AG08396 (cell line): ENCODE data around the gene ABCF1.
"Not testable (repeated sequence)": the region's sequence is repeated elsewhere in the genome, so short reads cannot be mapped to it uniquely, and the experiment has no call there.

Experiments
- DNase-seq: peaks from one replicate; pipeline ENCODE4 v3.0.0; 2012; ENCODE audit warnings: low spot score, mixed read lengths

ABCF1 gene

GRCh38 chr6:30571075-30571761 lies at the start of gene ABCF1:
ABCF1 (plus strand) TSS chr6:30571442; CDS start chr6:30571488, 46 bp downstream.
- peak; percentile 99 for DNase-seq

- not testable (repeated sequence) for DNase-seq
Observed at GRCh38 chr6:30521952-30522351, 49.3 kb upstream of the ABCF1 start.

GRCh38 chr6:30526444-30526843 lies 44.8 kb upstream of the ABCF1 start:
- not testable (repeated sequence) for DNase-seq

GRCh38 chr6:30529349-30529875 lies 41.8 kb upstream of the ABCF1 start:
- not testable (repeated sequence) for DNase-seq

GRCh38 chr6:30530014-30530413 lies 41.2 kb upstream of the ABCF1 start:
- DNase-seq = no peak

GRCh38 chr6:30533460-30534294 lies 37.6 kb upstream of the ABCF1 start:
- no peak for DNase-seq

GRCh38 chr6:30537931-30538330 lies 33.3 kb upstream of the ABCF1 start:
- no peak for DNase-seq

GRCh38 chr6:30541515-30542403 lies 29.5 kb upstream of the ABCF1 start:
- DNase-seq = peak; percentile 71

- DNase-seq = no peak
Observed at GRCh38 chr6:30542404-30542725, 28.9 kb upstream of the ABCF1 start.

GRCh38 chr6:30542915-30543314 lies 28.3 kb upstream of the ABCF1 start:
- no peak for DNase-seq

- no peak for DNase-seq
Observed at GRCh38 chr6:30543821-30544220, 27.4 kb upstream of the ABCF1 start.

GRCh38 chr6:30544666-30545272 lies 26.5 kb upstream of the ABCF1 start:
- DNase-seq = peak; percentile 54

GRCh38 chr6:30547454-30547853 lies 23.8 kb upstream of the ABCF1 start:
- no peak for DNase-seq

- DNase-seq = peak; percentile 29
Observed at GRCh38 chr6:30548375-30548774, 22.9 kb upstream of the ABCF1 start.

GRCh38 chr6:30554404-30554803 lies 16.8 kb upstream of the ABCF1 start:
- DNase-seq = no peak

GRCh38 chr6:30554962-30555815 lies 16.1 kb upstream of the ABCF1 start:
- DNase-seq = peak; percentile 50

GRCh38 chr6:30555816-30556065 lies 15.5 kb upstream of the ABCF1 start:
- DNase-seq = no peak

GRCh38 chr6:30556066-30556905 lies 15.0 kb upstream of the ABCF1 start, which contains the start of gene GNL1:
GNL1 (minus strand) TSS chr6:30556489; CDS start chr6:30556203, 286 bp downstream.
- peak; percentile 88 for DNase-seq

GRCh38 chr6:30556906-30557682 lies 14.1 kb upstream of the ABCF1 start, which contains the start of gene PRR3:
PRR3 (plus strand) TSS chr6:30557295; CDS start chr6:30557345, 50 bp downstream.
- DNase-seq = peak; percentile 90
